GM12865 (cell line): Measurements from ENCODE around the gene ETV6.

ENCODE experiments used
- DNase-seq: peaks from one replicate; pipeline ENCODE4 v3.0.0; 2010; ENCODE audit warnings: low read depth
- H3K4me3 ChIP-seq: 2 replicates; pipeline ENCODE4 v1.5.1; 2011; ENCODE audit warnings: mild to moderate bottlenecking, low read depth, low read length, control low read depth
- TF ChIP-seq, protein P1 (sequence below): IDR thresholded peaks from 2 replicates; pipeline ENCODE4 v1.5.1; 2011; ENCODE audit warnings: low read length, control low read depth, low read depth, inconsistent platforms; ENCODE audit not compliant: insufficient read depth; ENCODE audit errors: missing control alignments

ETV6 gene

DNA sequence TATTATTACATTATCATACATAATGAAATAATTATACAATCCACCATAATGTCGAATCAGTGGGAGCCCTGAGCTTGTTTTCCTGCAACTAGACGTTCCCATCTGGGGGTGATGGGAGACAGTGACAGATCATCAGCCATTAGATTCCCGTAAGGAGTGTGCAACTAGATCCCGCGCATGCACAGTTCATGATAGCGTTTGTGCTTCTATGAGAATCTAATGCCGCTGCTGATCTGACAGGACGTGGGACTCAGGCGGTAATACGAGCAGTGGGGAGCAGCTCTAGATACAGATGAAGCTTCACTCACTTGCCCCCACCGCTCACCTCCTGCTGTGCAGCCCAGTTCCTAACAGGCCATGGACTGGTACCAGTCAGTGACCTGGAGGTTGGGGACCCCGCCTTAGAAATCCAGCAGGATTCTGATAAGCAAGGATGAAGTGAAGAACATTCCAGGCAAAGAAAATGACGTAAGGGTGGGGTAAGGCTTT lies 204.6 kb downstream of the ETV6 start:
- H3K4me3 ChIP-seq, result no peak overlapping the region
- TF ChIP-seq, protein P1, sequence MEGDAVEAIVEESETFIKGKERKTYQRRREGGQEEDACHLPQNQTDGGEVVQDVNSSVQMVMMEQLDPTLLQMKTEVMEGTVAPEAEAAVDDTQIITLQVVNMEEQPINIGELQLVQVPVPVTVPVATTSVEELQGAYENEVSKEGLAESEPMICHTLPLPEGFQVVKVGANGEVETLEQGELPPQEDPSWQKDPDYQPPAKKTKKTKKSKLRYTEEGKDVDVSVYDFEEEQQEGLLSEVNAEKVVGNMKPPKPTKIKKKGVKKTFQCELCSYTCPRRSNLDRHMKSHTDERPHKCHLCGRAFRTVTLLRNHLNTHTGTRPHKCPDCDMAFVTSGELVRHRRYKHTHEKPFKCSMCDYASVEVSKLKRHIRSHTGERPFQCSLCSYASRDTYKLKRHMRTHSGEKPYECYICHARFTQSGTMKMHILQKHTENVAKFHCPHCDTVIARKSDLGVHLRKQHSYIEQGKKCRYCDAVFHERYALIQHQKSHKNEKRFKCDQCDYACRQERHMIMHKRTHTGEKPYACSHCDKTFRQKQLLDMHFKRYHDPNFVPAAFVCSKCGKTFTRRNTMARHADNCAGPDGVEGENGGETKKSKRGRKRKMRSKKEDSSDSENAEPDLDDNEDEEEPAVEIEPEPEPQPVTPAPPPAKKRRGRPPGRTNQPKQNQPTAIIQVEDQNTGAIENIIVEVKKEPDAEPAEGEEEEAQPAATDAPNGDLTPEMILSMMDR, result no peak
- no peak for DNase-seq

DNA sequence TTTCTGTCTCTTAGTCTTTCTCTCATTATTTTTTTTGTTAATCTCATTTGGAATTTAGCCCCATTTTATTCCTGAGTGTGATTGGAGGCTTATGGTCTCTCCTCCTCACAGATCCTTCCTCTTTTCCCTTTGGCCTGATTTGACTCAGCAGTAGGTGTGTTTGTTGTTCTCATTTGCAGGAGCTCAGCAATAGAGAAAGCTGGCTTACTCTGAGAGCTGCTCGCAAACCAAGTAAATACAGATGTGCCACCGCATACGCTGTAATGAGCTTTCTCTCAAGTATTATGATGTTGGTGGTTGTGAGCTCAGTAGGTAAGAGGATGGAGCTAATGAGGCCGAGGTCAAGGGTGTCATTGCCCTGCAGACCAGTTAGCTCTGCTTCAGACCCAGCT lies 206.5 kb downstream of the ETV6 start:
- H3K4me3 ChIP-seq, result no peak overlapping the region
- TF ChIP-seq, protein P1, result no peak
- peak; percentile 70 for DNase-seq

DNA sequence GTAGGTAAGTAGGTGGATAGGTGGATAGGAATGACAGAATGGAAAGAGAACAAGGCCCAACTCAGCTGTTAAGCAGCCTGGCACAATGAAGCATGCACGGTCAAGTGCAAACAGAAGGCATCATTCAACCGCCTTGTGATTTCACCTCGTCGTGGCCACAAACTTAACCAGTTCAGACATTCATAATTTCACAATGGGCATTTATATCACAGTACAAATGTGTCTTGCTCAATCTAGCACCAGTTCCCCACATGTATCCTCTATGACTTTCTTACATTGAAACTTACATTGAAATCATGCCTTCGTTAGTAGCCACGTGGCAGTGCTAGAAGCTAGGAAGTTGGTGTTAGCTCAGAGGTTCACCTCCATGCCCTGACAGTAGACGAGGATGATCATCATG lies 207.5 kb downstream of the ETV6 start:
- TF ChIP-seq, protein P1, result no peak
- no peak for DNase-seq
- no peak overlapping the region for H3K4me3 ChIP-seq

DNA sequence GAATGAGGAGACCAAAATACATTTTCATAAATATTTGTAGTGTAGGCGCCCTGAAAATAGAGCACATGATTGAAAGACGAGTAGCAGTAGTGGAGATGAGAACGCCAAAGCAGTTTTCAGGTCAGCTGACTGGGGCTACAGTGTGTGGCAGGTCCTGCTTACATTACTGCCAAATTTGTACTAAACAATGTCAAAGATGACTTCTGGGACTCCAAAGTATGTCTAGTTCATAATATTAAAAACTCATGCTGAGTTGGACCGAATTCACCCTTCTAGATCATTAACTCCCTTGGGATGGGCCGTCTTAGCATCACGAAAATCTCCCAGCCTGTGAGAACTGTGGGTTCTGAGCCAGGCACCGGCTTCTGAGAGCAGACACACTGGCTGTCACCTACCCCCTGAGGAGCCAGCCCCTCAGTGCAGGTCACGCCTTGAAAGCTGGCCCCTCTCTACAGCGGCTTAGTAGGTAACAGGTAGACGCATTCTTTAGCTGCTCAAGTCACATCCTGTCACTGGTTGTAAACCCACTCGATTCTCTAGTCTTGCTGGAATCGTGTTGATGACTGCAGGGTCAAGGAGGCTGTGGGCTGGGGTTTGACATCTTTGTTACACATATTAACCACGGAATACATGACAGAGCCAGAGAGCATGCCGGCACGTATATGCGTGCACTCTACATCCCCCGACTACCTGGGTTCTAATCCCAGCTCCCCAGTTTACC lies 210.4 kb downstream of the ETV6 start:
- H3K4me3 ChIP-seq, result no peak overlapping the region
- TF ChIP-seq, protein P1, result no peak
- no peak for DNase-seq

DNA sequence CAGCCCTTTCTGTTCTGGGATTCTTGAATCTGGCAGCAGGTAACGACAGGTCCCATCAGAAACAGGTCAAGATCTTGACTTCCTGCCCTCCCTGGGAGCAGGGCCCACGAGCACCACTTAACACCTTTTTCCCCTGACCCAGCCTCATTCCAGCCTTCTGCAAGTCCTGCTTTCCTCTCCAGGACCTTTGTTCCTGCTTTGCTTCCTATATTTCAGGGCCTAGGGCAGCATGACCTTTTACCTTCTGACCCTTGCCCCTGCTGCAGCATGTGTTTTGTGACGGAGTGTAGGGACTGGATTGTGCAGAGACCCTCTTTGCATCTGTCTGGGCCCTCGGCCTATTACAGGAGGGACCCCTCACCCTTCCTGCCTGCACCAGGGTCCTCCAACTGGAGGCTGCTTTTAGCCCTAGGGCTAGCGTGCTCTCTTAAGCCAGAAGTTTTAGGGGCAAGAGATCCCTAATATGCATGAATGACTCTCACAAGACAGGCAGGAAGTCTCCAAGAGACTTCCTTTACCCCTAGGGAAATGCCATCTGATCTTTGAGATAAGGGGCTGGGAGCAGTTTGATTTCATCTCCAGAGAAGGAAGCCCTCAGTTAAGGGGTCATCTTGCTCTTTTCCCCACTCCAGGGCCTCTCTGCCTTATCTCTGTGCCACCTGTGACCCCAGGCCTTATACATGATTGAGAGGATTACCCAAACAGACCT lies 211.8 kb downstream of the ETV6 start:
- TF ChIP-seq, protein P1, result no peak
- DNase-seq, result no peak
- H3K4me3 ChIP-seq, result no peak overlapping the region

DNA sequence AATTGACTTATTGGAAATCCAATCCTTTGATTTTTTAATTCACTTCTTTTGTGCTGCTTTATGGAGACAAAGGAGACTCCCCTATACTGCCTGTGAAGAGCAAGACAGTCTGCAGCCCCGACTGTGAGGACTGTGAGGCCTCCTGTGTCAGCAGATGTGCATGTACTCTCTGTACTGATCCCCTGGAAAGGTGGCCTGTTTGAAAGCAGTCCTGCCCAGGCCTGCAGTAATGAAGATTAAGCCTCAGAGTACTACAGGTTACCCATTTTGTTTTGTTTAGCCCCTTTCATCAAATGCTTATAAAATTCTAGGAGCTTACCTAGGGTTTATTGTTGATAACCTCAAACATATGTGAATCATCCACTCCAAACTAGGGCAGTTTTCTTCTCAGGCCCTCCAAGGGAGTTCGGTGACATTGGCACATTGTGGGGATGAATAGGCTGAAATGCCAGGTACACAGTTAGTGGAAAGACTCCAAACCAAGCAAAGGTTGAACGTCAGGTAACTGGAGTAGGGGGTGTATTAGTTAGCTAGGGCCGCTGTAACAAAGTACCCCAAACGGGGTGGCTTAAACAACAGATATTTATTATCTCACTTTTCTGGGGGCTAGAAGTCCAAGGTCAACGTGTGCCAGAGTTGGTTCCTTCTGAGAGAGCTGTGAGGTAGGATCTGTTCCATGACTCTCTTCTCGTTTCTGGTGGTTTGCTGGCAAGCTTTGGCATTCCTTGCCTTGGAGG lies 212.6 kb downstream of the ETV6 start:
- no peak for DNase-seq
- H3K4me3 ChIP-seq, result no peak overlapping the region
- TF ChIP-seq, protein P1, result no peak
